HepG2 (cell line): Measurements from ENCODE around the gene KRTAP12-1. TPM values are rescaled to one million over a fixed set of nuclear protein-coding genes. Genes with fewer than 3 reads are reported as not detected.

ENCODE experiments used
- ATAC-seq: fragments of 200-7000 bp; cut with Tn5 transposase; 3 replicates; pipeline ENCODE4 v1.9.1; 2020; ENCODE audit warnings: mild to moderate bottlenecking, moderate library complexity
- BruUV-seq: library from RNA; stranded (reverse); fragments of 400-500 nt; replicated peaks from 2 replicates; lab custom pipeline; 2021; lab: Mats Ljungman, UMichigan
- CTCF ChIA-PET: fragments of 300-600 bp; formaldehyde crosslinking; extraction: SDS; loops from one replicate; lab custom pipeline; 2021; ENCODE audit warnings: low total read pairs, inconsistent platforms, low intra/inter-chr PET ratio; lab: Yijun Ruan, JAX
- POLR2A ChIA-PET: fragments of 350-600 bp; sonication (Branson Sonifier 250); formaldehyde crosslinking; loops from one replicate; lab custom pipeline; 2020; ENCODE audit warnings: antibody characterized with exemption, inconsistent platforms; lab: Yijun Ruan, JAX
- DNase-seq: peaks from one replicate; pipeline ENCODE4 v3.0.0-alpha.2; 2015; ENCODE audit warnings: low spot score
- FAIRE-seq: peaks from 3 replicates; lab custom pipeline; 2011; peaks lifted over from hg19 to GRCh38; lab: Jason Lieb, UNC
- H2AFZ ChIP-seq: one replicate; pipeline ENCODE4 v1.6.1; 2011; ENCODE audit warnings: low read length, inconsistent platforms
- H3K27ac ChIP-seq: fragments of 300-600 bp; 3 replicates; pipeline ENCODE4 v1.8.0; 2011; ENCODE audit warnings: mixed run types, mild to moderate bottlenecking, mixed read lengths, low read length, inconsistent platforms; ENCODE audit not compliant: insufficient read depth; ENCODE audit errors: extremely low read length
- H3K27me3 ChIP-seq, 2 experiments: fragments of 200-600 bp in 1 of 2; 2 replicates in 1 of 2; 3 replicates in 1 of 2; pipeline versions ENCODE4 v1.6.0 to v1.8.0; 2011; ENCODE audit warnings: low read length in 2 of 2, mild to moderate bottlenecking in 2 of 2, moderate library complexity in 2 of 2, inconsistent platforms in 1 of 2; ENCODE audit not compliant: insufficient read depth in 2 of 2, control insufficient read depth in 1 of 2
- H3K36me3 ChIP-seq, 2 experiments: fragments of 200-600 bp in 1 of 2; replicated peaks in 1 of 2; 2 replicates in 1 of 2; 3 replicates in 1 of 2; pipeline versions ENCODE4 v1.5.1 to v1.8.0; 2011; ENCODE audit warnings: low read length in 2 of 2, inconsistent platforms in 1 of 2; ENCODE audit not compliant: insufficient read depth in 2 of 2, control insufficient read depth in 1 of 2
- H3K4me1 ChIP-seq: 2 replicates; pipeline ENCODE4 v1.5.1; 2012; ENCODE audit warnings: low read length, inconsistent platforms; ENCODE audit not compliant: insufficient read depth
- H3K4me2 ChIP-seq: 2 replicates; pipeline ENCODE4 v1.6.0; 2011; ENCODE audit warnings: low read depth, low read length, inconsistent platforms
- H3K4me3 ChIP-seq, 3 experiments: fragments of 200-600 bp in 1 of 3; sonication (generic), shearing (Covaris generic) in 1 of 3; replicated peaks in 1 of 3; 2 replicates each; pipeline ENCODE4 v1.5.1; 2011 to 2016; ENCODE audit warnings: low read length in 3 of 3, inconsistent platforms in 2 of 3, low read depth in 2 of 3, mild to moderate bottlenecking in 2 of 3, control low read depth in 1 of 3, mixed read lengths in 1 of 3; ENCODE audit not compliant: insufficient read depth in 1 of 3
- H3K79me2 ChIP-seq: one replicate; pipeline ENCODE4 v1.6.1; 2011; ENCODE audit warnings: low read length, inconsistent platforms; ENCODE audit not compliant: insufficient read depth
- H3K9ac ChIP-seq: 2 replicates; pipeline ENCODE4 v1.6.0; 2011; ENCODE audit warnings: mild to moderate bottlenecking, low read depth, low read length, inconsistent platforms; ENCODE audit not compliant: insufficient read depth
- H3K9me3 ChIP-seq: 2 replicates; pipeline ENCODE4 v1.5.1; 2012; ENCODE audit warnings: mild to moderate bottlenecking, low read length
- H4K20me1 ChIP-seq: 2 replicates; pipeline ENCODE4 v1.6.0; 2011; ENCODE audit warnings: inconsistent platforms, mild to moderate bottlenecking, low read length, moderate library complexity; ENCODE audit not compliant: insufficient read depth
- CREM ChIP-seq, 2 experiments: sonication (generic) in 1 of 2; formaldehyde crosslinking in 1 of 2; IDR thresholded peaks; 2 replicates each; pipeline versions ENCODE4 v1.4.0 to v1.6.1; 2016 to 2020; ENCODE audit warnings: antibody characterized with exemption in 1 of 2, mild to moderate bottlenecking in 1 of 2, missing genetic modification reagents in 1 of 2
- FOXM1 ChIP-seq: sonication (generic); formaldehyde crosslinking; IDR thresholded peaks from 2 replicates; pipeline ENCODE4 v1.5.0; 2020; ENCODE audit warnings: missing genetic modification reagents
- GATA4 ChIP-seq: sonication (generic); IDR thresholded peaks from 2 replicates; pipeline ENCODE4 v1.6.1; 2016; ENCODE audit warnings: antibody characterized with exemption, low read depth, borderline replicate concordance
- HDAC2 ChIP-seq: sonication (generic); formaldehyde crosslinking; IDR thresholded peaks from 2 replicates; pipeline ENCODE4 v1.4.0; 2020; ENCODE audit warnings: missing genetic modification reagents
- HDAC6 ChIP-seq: fragments of 200-600 bp; sonication (generic); IDR thresholded peaks from 2 replicates; pipeline ENCODE4 v1.7.0; 2017; ENCODE audit warnings: mild to moderate bottlenecking, antibody characterized with exemption, low read length, low read depth
- KLF15 ChIP-seq: sonication (generic); formaldehyde crosslinking; IDR thresholded peaks from 2 replicates; pipeline ENCODE4 v1.8.1; 2023; ENCODE audit warnings: borderline replicate concordance, mild to moderate bottlenecking, inconsistent platforms, missing genetic modification reagents, mixed read lengths
- MYC ChIP-seq: sonication (generic); formaldehyde crosslinking; IDR thresholded peaks from 2 replicates; pipeline ENCODE4 v1.9.0; 2021; ENCODE audit warnings: missing genetic modification reagents, borderline replicate concordance
- STAT5B ChIP-seq: sonication (generic); formaldehyde crosslinking; IDR thresholded peaks from 2 replicates; pipeline ENCODE4 v1.4.0; 2020; ENCODE audit warnings: missing genetic modification reagents
- STAT6 ChIP-seq: sonication (generic); formaldehyde crosslinking; IDR thresholded peaks from 2 replicates; pipeline ENCODE4 v1.4.0; 2020; ENCODE audit warnings: missing genetic modification reagents, mild to moderate bottlenecking, borderline replicate concordance
- TGIF2 ChIP-seq: IDR thresholded peaks from 2 replicates; pipeline ENCODE4 v1.6.1; 2016; ENCODE audit warnings: control low read depth, missing compliant biosample characterization
- ZNF17 ChIP-seq: sonication (generic); formaldehyde crosslinking; IDR thresholded peaks from 2 replicates; pipeline ENCODE4 v1.5.0; 2020; ENCODE audit warnings: mild to moderate bottlenecking, missing genetic modification reagents
- ZNF570 ChIP-seq: sonication (generic); formaldehyde crosslinking; IDR thresholded peaks from 2 replicates; pipeline ENCODE4 v1.4.0; 2020; ENCODE audit warnings: mild to moderate bottlenecking, missing genetic modification reagents, borderline replicate concordance
- ZNF7 ChIP-seq: IDR thresholded peaks from 2 replicates; pipeline ENCODE4 v1.6.1; 2016; ENCODE audit warnings: missing biosample characterization, missing genetic modification reagents
- ZNF839 ChIP-seq: sonication (generic); formaldehyde crosslinking; IDR thresholded peaks from 2 replicates; pipeline ENCODE4 v1.4.0; 2020; ENCODE audit warnings: missing genetic modification reagents, mild to moderate bottlenecking, borderline replicate concordance
- ZSCAN29 ChIP-seq: sonication (generic); formaldehyde crosslinking; conservative IDR thresholded peaks from 2 replicates; pipeline ENCODE4 v1.4.0; 2020; ENCODE audit warnings: mild to moderate bottlenecking, missing genetic modification reagents
- WGBS: methylation state at CpG from one replicate; pipeline ENCODE4 v1.1.6; 2017; ENCODE audit warnings: low lambda C conversion rate; 5-methylcytosine and 5-hydroxymethylcytosine counted together
- in situ Hi-C: cut with HindIII; loops from 2 replicates; pipeline ENCODE4 v1.10.0; 2017; ENCODE audit warnings: low pct_unique_long_range_greater_than_20kb; ENCODE audit not compliant: extremely low pct_ligation_motif_present
- intact Hi-C: fragments of 100-400 bp; cut with micrococcal nuclease; formaldehyde crosslinking; loops from one replicate; pipeline ENCODE4 v1.10.0; 2022; ENCODE audit not compliant: unreplicated experiment
- polyA plus RNA-seq, 8 experiments: library from polyadenylated mRNA; depleted of rRNA in 3 of 8; stranded (reverse) in 7 of 8; unstranded in 1 of 8; fragments of >200 nt; fragmentation: Illumina TruSeq in 4 of 8; extraction: Trizol in 4 of 8; gene quantifications; 2 replicates each; pipeline versions ENCODE4 v1.2.1 to v1.2.3, GENCODE V29; 2011 to 2016; ENCODE audit warnings: low read depth in 4 of 8, missing spikeins in 1 of 8, mixed read lengths in 1 of 8; ENCODE audit not compliant: insufficient read depth in 1 of 8
- total RNA-seq, 5 experiments: library from RNA; depleted of rRNA; stranded (reverse); fragments of >200 nt; fragmentation: Illumina TruSeq; extraction: Trizol; gene quantifications; 2 replicates each; pipeline ENCODE4 v1.2.3, GENCODE V29; 2016; ENCODE audit warnings: low read depth in 1 of 5
- TF ChIP-seq, protein P1 (sequence below): sonication (generic); formaldehyde crosslinking; IDR thresholded peaks from 2 replicates; pipeline ENCODE4 v1.4.0; 2020; ENCODE audit warnings: mild to moderate bottlenecking, missing genetic modification reagents
- TF ChIP-seq, protein P2 (sequence below): sonication (generic); formaldehyde crosslinking; IDR thresholded peaks from 2 replicates; pipeline ENCODE4 v1.9.0; 2021; ENCODE audit warnings: missing genetic modification reagents, borderline replicate concordance
- TF ChIP-seq, protein P3 (sequence below): sonication (generic); formaldehyde crosslinking; IDR thresholded peaks from 2 replicates; pipeline ENCODE4 v1.4.0; 2020; ENCODE audit warnings: missing genetic modification reagents

KRTAP12-1 gene
- total and polyA plus RNA-seq, 2 of the 13 experiments (the other 11 are each of a cell fraction or from before 2014, with no cell fraction given) = not detected

GRCh38 chr21:44700101-44701022 lies 18.4 kb upstream of the KRTAP12-1 start:
- no peaks in the 10 kb centered on the region for H3K79me2 ChIP-seq
- FAIRE-seq (peak; percentile 43), ATAC-seq (no peak), DNase-seq (peak; percentile 32)
- no peak overlapping the region for H3K9ac ChIP-seq
- in situ Hi-C loops (no loop called here), intact Hi-C loops (loop anchor here (5.0 kb wide), 1 partner anchor 37 kb away; no protein-coding TSS in a partner anchor)
- 19% methylated on average over 5 of the region's 21 CpGs for WGBS
- BruUV-seq = no TSS peak
- peaks cover 5 to 16% of the 10 kb centered on the region in 2 experiments; a peak in 3 of 5 replicates for H3K27me3 ChIP-seq
- H3K9me3 ChIP-seq = no peaks in the 10 kb centered on the region
- peak overlapping the region in 1 of 3 experiments; percentile 13; a peak in 1 of 6 replicates for H3K4me3 ChIP-seq
- H3K4me2 ChIP-seq = peak overlapping the region; percentile 60
- H3K27ac ChIP-seq = peak overlapping the region; percentile 45
- ChIA-PET CTCF (no interaction called here), POLR2A (no interaction called here)
- H4K20me1 ChIP-seq = no peaks in the 10 kb centered on the region
- H2AFZ ChIP-seq = no peak overlapping the region
- H3K36me3 ChIP-seq = no peaks in the 10 kb centered on the region
- H3K4me1 ChIP-seq = peaks cover 90% of the 10 kb centered on the region
- TF ChIP-seq, protein P1, sequence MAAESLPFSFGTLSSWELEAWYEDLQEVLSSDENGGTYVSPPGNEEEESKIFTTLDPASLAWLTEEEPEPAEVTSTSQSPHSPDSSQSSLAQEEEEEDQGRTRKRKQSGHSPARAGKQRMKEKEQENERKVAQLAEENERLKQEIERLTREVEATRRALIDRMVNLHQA (CRISPR knock-in tag) = no peak
- TF ChIP-seq MYC (peak; percentile 77), ZNF17 (CRISPR knock-in tag) (no peak), ZSCAN29 (CRISPR knock-in tag) (0 out of 2 replicates have a peak, but pooled peaks have one; percentile 26), HDAC6 (no peak), STAT5B (CRISPR knock-in tag) (no peak), FOXM1 (CRISPR knock-in tag) (no peak), TGIF2 (CRISPR knock-in tag) (no peak), ZNF839 (CRISPR knock-in tag) (no peak), KLF15 (no peak), ZNF570 (CRISPR knock-in tag) (no peak), STAT6 (CRISPR knock-in tag) (0 out of 2 replicates have a peak, but pooled peaks have one; percentile 38), HDAC2 (CRISPR knock-in tag) (peak; percentile 88), CREM (IDR thresholded peaks at IDR 0.05) (peak; percentile 53; the same call in 1 of the 2 replicates), CREM (CRISPR knock-in tag; IDR thresholded peaks at IDR 0.05) (no peak), GATA4 (no peak), ZNF7 (CRISPR knock-in tag) (no peak)
- TF ChIP-seq, protein P2, sequence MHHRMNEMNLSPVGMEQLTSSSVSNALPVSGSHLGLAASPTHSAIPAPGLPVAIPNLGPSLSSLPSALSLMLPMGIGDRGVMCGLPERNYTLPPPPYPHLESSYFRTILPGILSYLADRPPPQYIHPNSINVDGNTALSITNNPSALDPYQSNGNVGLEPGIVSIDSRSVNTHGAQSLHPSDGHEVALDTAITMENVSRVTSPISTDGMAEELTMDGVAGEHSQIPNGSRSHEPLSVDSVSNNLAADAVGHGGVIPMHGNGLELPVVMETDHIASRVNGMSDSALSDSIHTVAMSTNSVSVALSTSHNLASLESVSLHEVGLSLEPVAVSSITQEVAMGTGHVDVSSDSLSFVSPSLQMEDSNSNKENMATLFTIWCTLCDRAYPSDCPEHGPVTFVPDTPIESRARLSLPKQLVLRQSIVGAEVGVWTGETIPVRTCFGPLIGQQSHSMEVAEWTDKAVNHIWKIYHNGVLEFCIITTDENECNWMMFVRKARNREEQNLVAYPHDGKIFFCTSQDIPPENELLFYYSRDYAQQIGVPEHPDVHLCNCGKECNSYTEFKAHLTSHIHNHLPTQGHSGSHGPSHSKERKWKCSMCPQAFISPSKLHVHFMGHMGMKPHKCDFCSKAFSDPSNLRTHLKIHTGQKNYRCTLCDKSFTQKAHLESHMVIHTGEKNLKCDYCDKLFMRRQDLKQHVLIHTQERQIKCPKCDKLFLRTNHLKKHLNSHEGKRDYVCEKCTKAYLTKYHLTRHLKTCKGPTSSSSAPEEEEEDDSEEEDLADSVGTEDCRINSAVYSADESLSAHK = no peak
- TF ChIP-seq, protein P3, sequence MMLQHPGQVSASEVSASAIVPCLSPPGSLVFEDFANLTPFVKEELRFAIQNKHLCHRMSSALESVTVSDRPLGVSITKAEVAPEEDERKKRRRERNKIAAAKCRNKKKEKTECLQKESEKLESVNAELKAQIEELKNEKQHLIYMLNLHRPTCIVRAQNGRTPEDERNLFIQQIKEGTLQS (CRISPR knock-in tag) = no peak
